A673 (cell line): ENCODE results near the gene PRPF38B. TPM values are rescaled to one million over a fixed set of nuclear protein-coding genes. Genes with fewer than 3 reads are reported as not detected.

ENCODE experiments used
- BruUV-seq: library from RNA; stranded (reverse); fragments of 400-500 nt; replicated peaks from 2 replicates; lab custom pipeline; 2021; lab: Mats Ljungman, UMichigan
- CTCF ChIA-PET: fragments of 300-600 bp; sonication (Branson Sonifier 250); formaldehyde crosslinking; loops from one replicate; lab custom pipeline; 2022; ENCODE audit warnings: antibody characterized with exemption; lab: Charles Lee
- POLR2A ChIA-PET: fragments of 300-600 bp; sonication (Branson Sonifier 250); formaldehyde crosslinking; loops from one replicate; lab custom pipeline; 2022; ENCODE audit warnings: antibody characterized with exemption; ENCODE audit not compliant: low non-redundant PET; lab: Charles Lee
- DNase-seq: peaks from one replicate; pipeline ENCODE4 v3.0.0-alpha.2; 2015; ENCODE audit warnings: low spot score
- H3K27ac ChIP-seq: fragments of 200-600 bp; sonication (generic); 2 replicates; pipeline ENCODE4 v1.5.1; 2016; ENCODE audit warnings: mixed run types, low read depth, mild to moderate bottlenecking, mixed read lengths, antibody characterized with exemption, low read length; ENCODE audit not compliant: poor library complexity, severe bottlenecking
- H3K27me3 ChIP-seq: fragments of 200-600 bp; sonication (generic); replicated peaks from 2 replicates; pipeline ENCODE4 v1.6.1; 2017; ENCODE audit warnings: mixed run types, low read depth, mild to moderate bottlenecking, mixed read lengths, antibody characterized with exemption, low read length; ENCODE audit not compliant: insufficient read depth, poor library complexity
- H3K36me3 ChIP-seq: fragments of 200-600 bp; sonication (generic); 2 replicates; pipeline ENCODE4 v1.6.1; 2016; ENCODE audit warnings: mixed run types, mild to moderate bottlenecking, mixed read lengths, antibody characterized with exemption, low read length; ENCODE audit not compliant: insufficient read depth, poor library complexity, severe bottlenecking
- H3K4me1 ChIP-seq: fragments of 200-600 bp; sonication (generic); 2 replicates; pipeline ENCODE4 v1.6.1; 2017; ENCODE audit warnings: mixed run types, mild to moderate bottlenecking, mixed read lengths, antibody characterized with exemption, low read length; ENCODE audit not compliant: insufficient read depth, poor library complexity, severe bottlenecking
- H3K4me3 ChIP-seq: fragments of 200-600 bp; sonication (generic); 2 replicates; pipeline ENCODE4 v1.5.1; 2016; ENCODE audit warnings: low read depth, mixed run types, mild to moderate bottlenecking, mixed read lengths, low read length; ENCODE audit not compliant: poor library complexity, severe bottlenecking
- H3K9me3 ChIP-seq: fragments of 200-600 bp; sonication (generic); 2 replicates; pipeline ENCODE4 v1.6.1; 2016; ENCODE audit warnings: mixed run types, low read depth, mild to moderate bottlenecking, mixed read lengths, antibody characterized with exemption, low read length; ENCODE audit not compliant: poor library complexity, severe bottlenecking
- EZH2 ChIP-seq: fragments of 200-600 bp; sonication (generic); IDR thresholded peaks from 2 replicates; pipeline ENCODE4 v1.6.1; 2017; ENCODE audit warnings: borderline replicate concordance, low read depth, mild to moderate bottlenecking, mixed read lengths, antibody characterized with exemption, low read length; ENCODE audit not compliant: poor library complexity, severe bottlenecking
- intact Hi-C: fragments of 100-400 bp; cut with micrococcal nuclease; formaldehyde crosslinking; loops from one replicate; pipeline ENCODE4 v1.10.0; 2022; ENCODE audit not compliant: unreplicated experiment
- total RNA-seq: library from RNA; stranded (reverse); gene quantifications from 2 replicates; pipeline ENCODE4 v1.2.3, GENCODE V29; 2021
- TF ChIP-seq, protein P1 (sequence below): fragments of 300-800, 200-600 bp; sonication (generic); conservative IDR thresholded peaks from 2 replicates; pipeline ENCODE4 v1.5.1; 2017; ENCODE audit warnings: low read depth, mild to moderate bottlenecking, antibody characterized with exemption, low read length, moderate library complexity, mixed read lengths

Gene PRPF38B
- total RNA-seq, 1 experiment from 2014 or later, result 59.5 TPM

DNA sequence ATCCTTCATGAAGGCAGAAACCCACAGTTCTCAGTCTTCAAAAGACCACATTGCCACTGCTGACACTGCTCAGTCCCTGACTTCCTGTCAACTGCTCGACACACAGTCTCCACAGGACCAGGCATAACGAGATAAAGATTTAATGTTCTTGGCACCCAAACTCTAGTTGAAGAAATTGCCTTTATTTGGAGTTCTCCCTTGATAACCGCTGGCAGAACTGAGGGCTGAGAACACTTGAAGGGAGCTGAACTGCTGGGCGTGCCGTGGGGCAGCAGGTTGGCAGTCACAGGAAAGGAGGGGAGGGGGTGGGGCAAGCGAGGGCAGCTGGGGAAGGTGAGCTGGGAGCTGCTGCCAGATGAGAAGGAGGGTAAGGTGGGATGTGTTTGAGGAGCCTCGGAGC is 47.1 kb upstream of the PRPF38B start:
- no TSS peak for BruUV-seq
- intact Hi-C loops, result loop anchor here (5.0 to 10.0 kb wide), 4 partner anchors 53 to 860 kb away; partner anchors contain the start of gene EEIG2
- Histone ChIP-seq H3K4me1 (peaks cover 8% of the 10 kb centered on the region), H3K27ac (no peak overlapping the region), H3K9me3 (no peaks in the 10 kb centered on the region), H3K4me3 (no peak overlapping the region), H3K36me3 (no peaks in the 10 kb centered on the region), H3K27me3 (no peaks in the 10 kb centered on the region)
- ChIA-PET POLR2A (no interaction called here), CTCF (interaction anchor here (2.5 kb wide), 1 partner anchor 133 kb away, joined by 31 read pairs; no protein-coding TSS in a partner anchor)
- no peak for DNase-seq
- TF ChIP-seq EZH2, result no peak
- TF ChIP-seq, protein P1, sequence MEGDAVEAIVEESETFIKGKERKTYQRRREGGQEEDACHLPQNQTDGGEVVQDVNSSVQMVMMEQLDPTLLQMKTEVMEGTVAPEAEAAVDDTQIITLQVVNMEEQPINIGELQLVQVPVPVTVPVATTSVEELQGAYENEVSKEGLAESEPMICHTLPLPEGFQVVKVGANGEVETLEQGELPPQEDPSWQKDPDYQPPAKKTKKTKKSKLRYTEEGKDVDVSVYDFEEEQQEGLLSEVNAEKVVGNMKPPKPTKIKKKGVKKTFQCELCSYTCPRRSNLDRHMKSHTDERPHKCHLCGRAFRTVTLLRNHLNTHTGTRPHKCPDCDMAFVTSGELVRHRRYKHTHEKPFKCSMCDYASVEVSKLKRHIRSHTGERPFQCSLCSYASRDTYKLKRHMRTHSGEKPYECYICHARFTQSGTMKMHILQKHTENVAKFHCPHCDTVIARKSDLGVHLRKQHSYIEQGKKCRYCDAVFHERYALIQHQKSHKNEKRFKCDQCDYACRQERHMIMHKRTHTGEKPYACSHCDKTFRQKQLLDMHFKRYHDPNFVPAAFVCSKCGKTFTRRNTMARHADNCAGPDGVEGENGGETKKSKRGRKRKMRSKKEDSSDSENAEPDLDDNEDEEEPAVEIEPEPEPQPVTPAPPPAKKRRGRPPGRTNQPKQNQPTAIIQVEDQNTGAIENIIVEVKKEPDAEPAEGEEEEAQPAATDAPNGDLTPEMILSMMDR, result no peak

DNA sequence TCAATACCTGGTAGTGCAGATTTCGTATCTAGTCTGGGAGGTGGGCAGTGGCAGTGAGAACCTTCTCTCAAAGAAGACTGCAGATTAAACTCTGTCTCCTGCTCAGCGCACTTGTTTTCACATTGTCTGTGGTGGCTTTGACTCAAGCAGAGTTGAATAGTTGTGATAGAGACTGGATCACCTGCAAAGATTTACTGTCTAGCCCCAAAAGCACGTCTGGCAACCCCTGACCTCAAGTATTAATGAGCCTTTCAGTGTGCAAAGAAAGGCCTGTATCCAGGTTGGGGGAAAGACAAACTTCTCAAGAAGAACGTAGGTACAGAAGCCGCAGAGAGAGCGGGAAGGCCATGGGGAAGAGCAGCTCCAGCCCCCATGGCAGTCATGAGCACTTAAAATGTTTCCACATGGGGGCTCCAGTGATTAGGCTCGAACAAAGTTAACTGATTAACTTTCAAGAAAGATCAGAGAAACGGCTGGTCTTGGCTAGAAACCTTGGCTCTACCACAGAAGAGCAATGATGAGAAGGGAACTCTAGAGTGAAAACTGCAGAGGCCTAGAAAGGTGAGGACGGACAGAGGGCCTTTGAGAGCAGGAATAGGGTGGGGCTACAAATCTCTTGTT is 46.4 kb upstream of the PRPF38B start:
- Histone ChIP-seq H3K4me3 (no peak overlapping the region), H3K27ac (no peak overlapping the region), H3K27me3 (no peaks in the 10 kb centered on the region), H3K4me1 (peaks cover 8% of the 10 kb centered on the region), H3K9me3 (no peaks in the 10 kb centered on the region), H3K36me3 (no peaks in the 10 kb centered on the region)
- ChIA-PET POLR2A (no interaction called here), CTCF (no interaction called here)
- DNase-seq, result no peak
- TF ChIP-seq EZH2, result no peak
- TF ChIP-seq, protein P1, result peak; percentile 29
- no TSS peak for BruUV-seq
- intact Hi-C loops, result loop anchor here (10.0 kb wide), 1 partner anchor 861 kb away; no protein-coding TSS in a partner anchor

DNA sequence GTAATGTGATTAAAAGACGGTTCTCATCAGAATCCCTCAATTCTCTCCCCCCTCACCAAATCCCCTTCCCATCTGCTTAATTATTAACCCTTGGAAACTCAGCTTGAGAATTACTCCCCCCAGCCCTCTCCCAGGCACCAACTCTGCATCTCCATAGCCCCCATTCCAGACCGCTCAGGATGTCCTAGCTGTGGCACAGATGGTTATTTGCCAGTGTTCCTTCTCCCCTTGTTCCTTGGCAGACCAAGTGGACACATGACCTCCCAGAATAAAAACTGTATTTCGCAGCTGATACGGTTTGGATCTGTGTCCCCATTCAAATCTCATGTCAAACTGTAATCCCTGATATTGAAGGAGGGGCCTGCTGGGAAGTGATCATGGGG is 45.9 kb upstream of the PRPF38B start:
- no peak overlapping the region for H3K4me3 ChIP-seq
- no peaks in the 10 kb centered on the region for H3K36me3 ChIP-seq
- CTCF ChIA-PET, result no interaction called here
- H3K27me3 ChIP-seq, result no peaks in the 10 kb centered on the region
- peaks cover 8% of the 10 kb centered on the region for H3K4me1 ChIP-seq
- peak overlapping the region; percentile 74 for H3K27ac ChIP-seq
- DNase-seq, result no peak
- no peaks in the 10 kb centered on the region for H3K9me3 ChIP-seq
- intact Hi-C loops, result loop anchor here (10.0 kb wide), 1 partner anchor 861 kb away; no protein-coding TSS in a partner anchor
- no TSS peak for BruUV-seq
- TF ChIP-seq, protein P1, result no peak
- no peak for TF ChIP-seq EZH2
- POLR2A ChIA-PET, result no interaction called here
